GM15510 (cell line): ENCODE data around the gene RERE.

Experiments
- POLR2A ChIP-seq: IDR thresholded peaks from 3 replicates; pipeline ENCODE4 v1.6.1; 2011; ENCODE audit warnings: borderline replicate concordance; ENCODE audit not compliant: insufficient read length; ENCODE audit errors: extremely low read depth

RERE gene

DNA sequence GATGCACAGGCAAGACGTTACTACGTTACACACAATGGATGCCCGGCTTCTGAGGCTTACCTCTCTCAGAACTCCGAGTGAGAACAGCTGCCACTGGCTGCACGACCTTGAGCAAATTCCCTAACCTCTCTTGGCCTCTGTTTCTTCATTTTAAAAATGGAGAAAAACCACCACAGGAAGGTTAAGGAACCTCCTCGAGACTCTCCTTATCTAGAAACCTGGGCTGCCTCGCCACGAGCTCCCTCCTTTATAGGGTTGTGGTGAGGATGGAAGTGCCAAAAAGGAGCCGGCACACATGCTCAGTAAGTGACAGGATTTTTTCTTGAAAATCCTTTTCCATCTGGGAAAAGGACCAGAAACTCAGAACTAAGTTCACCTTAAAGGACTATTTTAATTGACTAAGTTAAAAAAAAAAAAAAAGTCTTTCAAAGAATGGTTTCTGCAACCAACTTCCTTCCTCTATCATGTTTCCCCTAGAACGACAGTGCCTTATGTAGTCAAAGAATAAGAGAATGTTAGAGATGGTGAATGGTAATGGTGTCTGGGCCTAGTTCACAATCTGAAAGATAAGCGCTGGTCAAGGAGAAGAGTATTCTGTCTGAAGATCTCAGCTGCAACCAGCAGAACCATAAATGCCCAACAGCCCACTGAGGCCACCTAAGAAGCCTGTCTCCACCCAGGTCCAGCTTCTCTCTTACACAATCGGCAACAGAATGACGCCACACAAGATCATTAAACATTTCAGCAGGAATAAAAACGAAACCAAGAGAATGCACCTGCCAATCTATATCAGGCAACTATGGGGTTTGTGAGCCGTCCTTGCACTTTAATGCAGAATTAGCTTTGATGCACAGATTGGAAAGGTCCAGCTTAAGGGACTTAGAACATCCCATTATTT is 434.6 kb downstream of the RERE start:
- TF ChIP-seq POLR2A = no peak

DNA sequence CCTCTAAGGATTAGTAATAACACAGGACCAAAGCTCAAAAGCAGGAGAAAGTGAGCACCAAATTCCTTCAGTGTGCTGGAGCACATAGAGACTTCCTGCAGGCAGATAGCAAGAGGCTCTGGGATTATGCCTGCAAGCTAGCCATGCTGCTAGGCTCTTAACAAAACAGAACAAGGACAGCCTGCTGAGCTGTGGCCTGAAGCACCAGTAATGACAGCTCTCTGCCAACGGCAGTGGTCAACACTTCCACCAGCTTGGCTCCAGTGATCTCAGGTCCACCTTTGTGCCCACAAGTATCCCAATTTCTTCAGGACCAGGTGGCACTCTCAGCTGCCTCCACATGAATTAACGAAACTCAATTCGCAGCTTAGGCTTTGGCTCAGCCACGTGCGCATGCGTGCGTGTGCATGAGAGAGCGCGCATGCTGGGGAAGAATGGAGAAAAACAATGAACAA is 435.4 kb downstream of the RERE start:
- TF ChIP-seq POLR2A = no peak

DNA sequence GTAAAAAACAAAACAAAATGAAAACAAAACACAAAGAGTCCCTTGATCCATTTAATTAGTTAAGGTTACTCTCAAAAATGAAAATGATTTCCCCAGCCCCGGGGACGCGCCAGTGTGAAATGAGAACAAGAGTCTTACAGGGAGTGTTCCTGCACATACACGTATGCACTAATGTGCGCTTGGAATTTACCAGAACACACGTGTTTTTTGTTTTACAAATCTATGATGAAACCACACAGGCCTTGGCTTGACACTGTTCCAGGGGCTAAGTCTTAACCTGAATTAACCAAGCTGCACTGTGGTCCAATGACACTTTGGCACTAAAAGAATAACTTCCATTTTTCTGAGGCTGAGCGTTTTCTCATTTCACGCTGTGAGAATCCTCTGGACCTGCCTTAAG is 435.8 kb downstream of the RERE start:
- TF ChIP-seq POLR2A = no peak

GRCh38 chr1:8379513-8380186 is 437.8 kb downstream of the RERE start:
- no peak for TF ChIP-seq POLR2A

DNA sequence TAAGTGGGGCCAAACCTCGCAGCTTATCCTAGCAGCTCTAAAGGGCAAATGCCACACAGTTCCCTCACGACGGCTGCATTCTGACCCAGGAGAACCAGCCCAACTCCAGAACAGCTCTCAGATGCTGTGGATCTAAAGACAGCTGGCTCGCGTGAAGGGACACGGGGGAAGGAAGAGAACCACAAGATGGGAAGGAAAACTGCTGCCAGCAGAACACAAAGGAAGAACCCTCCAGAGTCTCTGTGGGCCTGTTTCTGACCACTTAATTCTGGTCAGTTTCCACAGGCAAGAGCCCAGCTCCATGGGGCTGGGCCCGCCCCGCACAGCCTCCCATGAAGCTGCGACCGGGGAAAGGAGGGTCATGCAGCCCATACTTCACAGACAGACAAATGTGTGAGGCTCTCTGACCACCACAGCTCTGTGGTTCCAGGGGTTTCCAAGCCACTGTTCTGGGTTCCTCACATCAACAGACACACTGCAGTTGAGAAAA is 438.4 kb downstream of the RERE start:
- TF ChIP-seq POLR2A = no peak

- no peak for TF ChIP-seq POLR2A
Measured at GRCh38 chr1:8378178-8378577, 439.3 kb downstream of the RERE start.

GRCh38 chr1:8377271-8377981 is 440.0 kb downstream of the RERE start:
- no peak for TF ChIP-seq POLR2A

GRCh38 chr1:8376358-8376840 is 441.0 kb downstream of the RERE start:
- no peak for TF ChIP-seq POLR2A

- TF ChIP-seq POLR2A = no peak
Measured at GRCh38 chr1:8374812-8375211, 442.6 kb downstream of the RERE start.

GRCh38 chr1:8374356-8374755 is 443.1 kb downstream of the RERE start:
- no peak for TF ChIP-seq POLR2A

DNA sequence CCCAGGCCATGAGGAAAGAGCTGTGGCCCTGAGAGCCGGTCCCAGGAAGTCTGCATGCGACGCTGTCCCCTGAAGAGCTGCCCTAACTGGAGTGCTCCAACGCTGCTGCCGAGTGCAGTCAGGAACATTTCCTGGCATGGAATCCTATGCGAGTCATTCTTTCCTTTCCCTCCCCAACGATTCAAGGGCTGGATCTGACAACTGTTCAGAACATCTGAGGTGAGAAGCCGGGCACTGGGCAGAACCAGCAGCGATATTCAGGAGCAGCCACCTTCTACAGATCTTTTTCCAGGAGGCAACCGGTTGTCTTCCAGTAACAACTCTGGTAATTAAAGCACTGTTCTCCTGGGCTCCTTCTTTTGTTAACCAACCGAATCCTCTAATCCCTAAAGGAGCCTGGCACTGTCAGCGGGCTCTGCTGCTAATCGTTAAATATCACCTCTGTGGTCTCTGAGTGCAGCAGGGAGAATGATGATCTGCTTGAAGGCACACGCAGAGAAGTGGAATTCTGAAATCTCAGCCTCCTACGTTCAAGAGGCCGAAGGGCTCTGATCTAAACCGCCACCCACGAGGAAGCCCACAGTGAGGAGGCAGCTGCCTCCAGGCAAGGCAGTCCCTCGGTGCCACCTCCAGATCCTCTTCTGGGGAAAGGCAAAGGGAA is 443.7 kb downstream of the RERE start:
- no peak for TF ChIP-seq POLR2A

DNA sequence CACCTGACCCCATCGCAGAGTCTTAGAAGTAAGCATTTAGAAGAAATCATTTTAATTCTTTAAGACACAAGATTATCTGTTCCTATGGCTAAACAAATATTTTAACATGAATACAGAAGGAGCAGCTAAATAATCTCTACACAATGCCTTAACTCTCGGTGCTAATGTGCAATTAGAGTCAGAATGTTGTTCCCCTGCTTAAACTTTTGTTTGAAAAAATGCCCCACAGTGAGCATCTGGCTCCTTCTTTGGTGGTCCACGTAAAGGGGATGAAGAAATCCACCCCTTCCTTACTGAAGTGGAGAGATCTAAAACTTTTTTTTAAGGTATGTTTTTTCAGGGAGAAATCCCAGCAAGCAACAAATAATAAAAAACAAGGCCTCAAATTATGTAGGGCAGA is 444.3 kb downstream of the RERE start:
- TF ChIP-seq POLR2A = no peak

DNA sequence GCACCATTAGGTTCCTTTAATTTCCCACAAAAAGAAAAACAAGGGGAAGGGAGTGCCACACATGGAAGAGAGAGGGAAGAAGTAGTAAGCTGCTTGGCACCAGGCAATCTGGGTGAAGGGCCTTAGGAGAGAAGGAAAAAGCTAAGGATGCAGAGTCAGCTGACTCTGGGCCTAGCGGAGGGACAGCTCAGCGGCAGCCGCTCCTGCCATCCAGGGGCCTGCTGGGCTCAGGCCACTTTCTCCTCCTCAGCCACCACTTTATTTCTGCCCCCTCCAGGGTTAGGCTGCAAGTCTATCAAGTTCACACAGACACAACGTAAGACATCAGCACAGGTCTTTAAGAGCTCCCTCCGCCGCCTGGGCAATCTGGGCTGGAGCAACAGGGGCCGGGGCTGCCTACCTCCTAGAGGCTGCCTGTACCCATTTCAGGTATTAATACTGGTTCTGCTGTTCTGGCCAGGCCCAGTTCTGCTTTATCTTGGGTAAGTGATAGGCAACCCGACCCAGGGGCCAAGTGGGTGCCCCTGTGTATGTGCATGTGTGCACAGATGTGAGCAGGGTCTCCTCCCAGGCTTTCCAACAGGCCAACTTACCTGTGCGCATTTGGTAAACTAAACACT is 446.0 kb downstream of the RERE start:
- TF ChIP-seq POLR2A = no peak

- no peak for TF ChIP-seq POLR2A
Measured at GRCh38 chr1:8370905-8371315, 446.5 kb downstream of the RERE start.
